Neuronal stem cell (in vitro differentiated cells): ENCODE measurements around the gene SVOPL.

Experiments used
- DNase-seq: peaks from one replicate; pipeline ENCODE4 v3.0.0-alpha.2; 2013; ENCODE audit warnings: low spot score
- H2AFZ ChIP-seq: one replicate; pipeline ENCODE4 v1.6.1; 2013; ENCODE audit warnings: mild to moderate bottlenecking, low read length, inconsistent platforms
- H2AK5ac ChIP-seq: 2 replicates; pipeline ENCODE4 v1.6.1; 2013; ENCODE audit warnings: low read depth, mild to moderate bottlenecking, inconsistent platforms, low read length, moderate library complexity, mixed read lengths
- H2BK120ac ChIP-seq: 2 replicates; pipeline ENCODE4 v1.6.1; 2013; ENCODE audit warnings: low read depth, mild to moderate bottlenecking, inconsistent platforms, low read length, moderate library complexity, mixed read lengths
- H2BK12ac ChIP-seq: one replicate; pipeline ENCODE4 v1.6.1; 2013; ENCODE audit warnings: low read length, inconsistent platforms
- H2BK15ac ChIP-seq: 2 replicates; pipeline ENCODE4 v1.6.1; 2013; ENCODE audit warnings: mild to moderate bottlenecking, low read length, inconsistent platforms, mixed read lengths
- H2BK5ac ChIP-seq: one replicate; pipeline ENCODE4 v1.6.1; 2013; ENCODE audit warnings: inconsistent platforms, mild to moderate bottlenecking, low read length, moderate library complexity
- H3K14ac ChIP-seq: one replicate; pipeline ENCODE4 v1.6.1; 2013; ENCODE audit warnings: low read length, inconsistent platforms
- H3K18ac ChIP-seq: 2 replicates; pipeline ENCODE4 v1.6.1; 2013; ENCODE audit warnings: low read length, inconsistent platforms
- H3K23ac ChIP-seq: 2 replicates; pipeline ENCODE4 v1.6.1; 2013; ENCODE audit warnings: low read depth, mild to moderate bottlenecking, mixed read lengths, low read length, inconsistent platforms; ENCODE audit not compliant: poor library complexity
- H3K27ac ChIP-seq: replicated peaks from 3 replicates; pipeline ENCODE4 v1.5.1; 2013; ENCODE audit warnings: low read length, inconsistent platforms
- H3K27me3 ChIP-seq, 3 experiments: 2 replicates each; pipeline ENCODE4 v1.6.1; 2013; ENCODE audit warnings: low read length in 3 of 3, mild to moderate bottlenecking in 2 of 3, inconsistent platforms in 1 of 3, low read depth in 1 of 3, mixed read lengths in 1 of 3, moderate library complexity in 1 of 3; ENCODE audit not compliant: control insufficient read depth in 3 of 3, insufficient read depth in 3 of 3
- H3K36me3 ChIP-seq, 2 donors: replicated peaks in 1 of 2; 2 replicates each; pipeline ENCODE4 v1.6.1; 2013; ENCODE audit warnings: low read length in 2 of 2; ENCODE audit not compliant: control insufficient read depth in 2 of 2, insufficient read depth in 2 of 2
- H3K4ac ChIP-seq: 2 replicates; pipeline ENCODE4 v1.6.1; 2013; ENCODE audit warnings: inconsistent platforms, mild to moderate bottlenecking, low read length, moderate library complexity
- H3K4me1 ChIP-seq, 2 donors: 1 replicate in 1 of 2; 2 replicates in 1 of 2; pipeline ENCODE4 v1.6.1; 2013; ENCODE audit warnings: low read length in 2 of 2, low read depth in 1 of 2; ENCODE audit not compliant: control insufficient read depth in 2 of 2, insufficient read depth in 1 of 2
- H3K4me2 ChIP-seq: one replicate; pipeline ENCODE4 v1.6.1; 2013; ENCODE audit warnings: mild to moderate bottlenecking, low read length, inconsistent platforms; ENCODE audit not compliant: insufficient read depth, poor library complexity, severe bottlenecking
- H3K4me3 ChIP-seq, 2 donors: 2 replicates each; pipeline ENCODE4 v1.5.1; 2013; ENCODE audit warnings: low read length in 2 of 2, mild to moderate bottlenecking in 2 of 2, inconsistent platforms in 1 of 2, moderate library complexity in 1 of 2
- H3K79me1 ChIP-seq: one replicate; pipeline ENCODE4 v1.6.1; 2013; ENCODE audit warnings: low read depth, mild to moderate bottlenecking, inconsistent platforms, low read length, moderate library complexity
- H3K9ac ChIP-seq: one replicate; pipeline ENCODE4 v1.6.1; 2013; ENCODE audit warnings: mild to moderate bottlenecking, low read depth, low read length, inconsistent platforms; ENCODE audit not compliant: poor library complexity
- H3K9me3 ChIP-seq, 2 donors: replicated peaks in 1 of 2; 2 replicates each; pipeline versions ENCODE3 to v1.6.1; 2013; ENCODE audit warnings: low read length in 2 of 2, mild to moderate bottlenecking in 2 of 2, inconsistent platforms in 1 of 2, low read depth in 1 of 2, mixed read lengths in 1 of 2, moderate library complexity in 1 of 2; ENCODE audit not compliant: control insufficient read depth in 2 of 2, insufficient read depth in 1 of 2
- H4K8ac ChIP-seq: one replicate; pipeline ENCODE4 v1.6.1; 2013; ENCODE audit warnings: low read depth, mild to moderate bottlenecking, inconsistent platforms, low read length, moderate library complexity
- H4K91ac ChIP-seq: one replicate; pipeline ENCODE4 v1.6.1; 2013; ENCODE audit warnings: low read length, low read depth, mild to moderate bottlenecking, inconsistent platforms; ENCODE audit not compliant: poor library complexity
- WGBS, 2 donors: extraction: QIAGEN DNeasy Blood & Tissue Kit; methylation state at CpG; one replicate each; pipeline ENCODE4 v1.1.7; 2013; ENCODE audit warnings: missing lambda C conversion rate in 2 of 2, mixed read lengths in 1 of 2; ENCODE audit not compliant: insufficient read length in 2 of 2, insufficient replicate concordance in 1 of 2; ENCODE audit errors: extremely low coverage in 2 of 2; 5-methylcytosine and 5-hydroxymethylcytosine counted together

SVOPL gene

DNA sequence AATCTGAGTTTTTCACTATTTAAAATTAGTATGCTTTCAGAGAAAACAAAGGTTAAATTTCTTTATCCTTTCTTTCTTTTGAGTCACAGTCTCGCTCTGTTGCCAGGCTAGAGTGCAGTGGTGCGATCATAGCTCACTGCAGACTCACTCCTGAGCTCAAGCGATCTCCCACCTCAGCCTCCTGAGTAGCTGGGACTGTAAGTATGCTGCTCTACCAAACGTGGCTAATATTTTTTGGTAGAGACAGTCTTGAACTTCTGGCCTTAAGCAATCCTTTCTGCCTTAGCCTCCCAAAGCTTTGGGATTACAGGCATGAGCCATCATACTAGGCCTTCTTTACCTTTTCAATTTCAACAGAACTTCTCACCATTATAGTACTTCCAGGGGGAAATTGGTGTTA, 127.4 kb downstream of the SVOPL start:
- H3K14ac ChIP-seq: no peak overlapping the region

DNA sequence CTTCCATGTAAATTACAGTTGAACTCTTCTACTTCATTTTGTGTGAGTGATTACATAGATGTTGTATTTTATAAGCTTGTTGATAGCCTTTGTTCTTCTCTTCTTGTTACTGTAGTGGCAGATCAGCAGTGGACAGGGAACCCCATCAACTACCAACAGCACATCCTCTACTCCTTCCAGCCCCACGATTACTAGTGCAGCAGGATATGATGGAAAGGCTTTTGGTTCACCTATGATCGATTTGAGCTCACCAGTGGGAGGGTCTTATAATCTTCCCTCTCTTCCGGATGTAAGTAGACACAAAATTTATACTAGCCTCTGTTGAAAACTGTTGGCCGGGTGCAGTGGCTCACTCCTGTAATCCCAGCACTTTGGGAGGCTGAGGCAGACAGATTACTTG, 130.4 kb downstream of the SVOPL start:
- Histone ChIP-seq H2BK12ac (no peak overlapping the region), H2AK5ac (no peak overlapping the region), H3K9me3 (peaks cover 3% of the 10 kb centered on the region in 2 donors), H3K4ac (no peak overlapping the region), H2BK15ac (no peak overlapping the region), H3K4me2 (no peak overlapping the region), H2AFZ (no peak overlapping the region), H3K23ac (no peak overlapping the region), H3K4me3 (no peak overlapping the region), H4K8ac (no peak overlapping the region), H2BK120ac (no peak overlapping the region), H3K36me3 (peaks cover 20 to 100% of the 10 kb centered on the region in 2 donors), H4K91ac (no peak overlapping the region), H3K27ac (no peak overlapping the region), H3K14ac (no peak overlapping the region), H3K4me1 (no peaks in the 10 kb centered on the region), H3K27me3 (no peaks in the 10 kb centered on the region), H3K18ac (no peak overlapping the region), H2BK5ac (no peak overlapping the region), H3K79me1 (peaks cover 2% of the 10 kb centered on the region), H3K9ac (no peak overlapping the region)
- DNase-seq: no peak
- WGBS, 2 donors: no CpG with 5 or more reads among the region's 4 CpGs

More for the DNA sequence above, 127.4 kb downstream of the SVOPL start:
- no peak overlapping the region for H3K4me3 ChIP-seq
- H3K4me1 ChIP-seq: no peaks in the 10 kb centered on the region
- no peak overlapping the region for H2BK12ac ChIP-seq
- H3K23ac ChIP-seq: no peak overlapping the region
- no peak overlapping the region for H2BK120ac ChIP-seq
- H3K9ac ChIP-seq: no peak overlapping the region
- DNase-seq: no peak
- H2AK5ac ChIP-seq: no peak overlapping the region
- H3K79me1 ChIP-seq: peaks cover 2% of the 10 kb centered on the region
- H4K91ac ChIP-seq: no peak overlapping the region
- H2BK5ac ChIP-seq: no peak overlapping the region
- no peak overlapping the region for H2AFZ ChIP-seq
- peaks cover 0 to 2% of the 10 kb centered on the region in 2 donors for H3K9me3 ChIP-seq
- no peaks in the 10 kb centered on the region for H3K27me3 ChIP-seq
- peaks cover 19 to 100% of the 10 kb centered on the region in 2 donors for H3K36me3 ChIP-seq
- no peak overlapping the region for H3K27ac ChIP-seq
- no CpG with 5 or more reads among the region's 4 CpGs for WGBS, 2 donors
- H3K4me2 ChIP-seq: no peak overlapping the region
- H3K4ac ChIP-seq: no peak overlapping the region
- H3K18ac ChIP-seq: no peak overlapping the region
- H2BK15ac ChIP-seq: no peak overlapping the region
- H4K8ac ChIP-seq: no peak overlapping the region

DNA sequence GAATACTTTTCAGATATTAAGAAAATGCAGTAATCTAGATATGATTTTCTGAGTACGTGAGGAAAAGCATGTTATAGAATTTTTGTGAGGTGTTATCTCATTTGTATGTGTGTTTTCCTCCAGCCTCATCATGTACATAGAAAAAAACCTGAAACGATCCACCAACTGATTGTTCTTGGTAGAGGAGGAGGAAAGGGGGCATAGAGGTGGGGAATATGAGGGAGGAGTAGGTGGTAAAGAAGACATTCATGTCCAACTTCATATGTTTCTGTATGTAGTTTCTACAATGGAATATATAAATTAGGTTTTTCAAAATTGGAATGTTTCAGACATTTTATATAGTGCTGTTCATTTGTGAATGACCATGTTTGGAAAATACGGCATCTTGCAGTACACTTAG, 131.7 kb downstream of the SVOPL start:
- H2BK15ac ChIP-seq: no peak overlapping the region
- DNase-seq: no peak
- peaks cover 16% of the 10 kb centered on the region in 2 donors for H3K9me3 ChIP-seq
- H3K18ac ChIP-seq: no peak overlapping the region
- H3K9ac ChIP-seq: no peak overlapping the region
- no peak overlapping the region for H2AFZ ChIP-seq
- H3K23ac ChIP-seq: no peak overlapping the region
- no peak overlapping the region for H4K91ac ChIP-seq
- H2BK12ac ChIP-seq: no peak overlapping the region
- H3K27me3 ChIP-seq: no peaks in the 10 kb centered on the region
- H3K27ac ChIP-seq: no peak overlapping the region
- H3K4ac ChIP-seq: no peak overlapping the region
- H3K4me2 ChIP-seq: no peak overlapping the region
- H3K36me3 ChIP-seq: peaks cover 30 to 100% of the 10 kb centered on the region in 2 donors
- no CpG with 5 or more reads among the region's 3 CpGs for WGBS, 2 donors
- no peak overlapping the region for H2BK120ac ChIP-seq
- no peak overlapping the region for H4K8ac ChIP-seq
- no peak overlapping the region for H3K14ac ChIP-seq
- H3K79me1 ChIP-seq: peaks cover 2% of the 10 kb centered on the region
- no peak overlapping the region for H2AK5ac ChIP-seq
- no peaks in the 10 kb centered on the region for H3K4me1 ChIP-seq
- no peak overlapping the region for H2BK5ac ChIP-seq
- H3K4me3 ChIP-seq: no peak overlapping the region

DNA sequence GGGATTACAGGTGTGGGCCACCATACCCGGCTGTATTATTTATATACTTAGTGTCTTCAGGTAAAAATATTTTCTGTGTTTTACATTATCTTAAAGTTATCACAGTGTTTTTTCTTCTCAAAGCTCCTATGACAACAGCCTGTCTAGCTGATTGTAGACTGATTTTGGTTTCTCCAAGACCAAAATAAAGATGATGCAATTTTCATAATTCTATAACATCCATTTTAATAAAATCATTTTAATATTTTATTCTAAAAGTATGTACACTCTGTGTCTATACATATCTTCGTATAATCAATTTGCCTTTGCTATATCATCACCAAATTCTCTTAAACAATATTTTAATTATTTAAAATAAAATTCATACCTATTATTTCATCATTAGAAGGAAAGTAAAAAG, 132.5 kb downstream of the SVOPL start:
- H3K23ac ChIP-seq: no peak overlapping the region
- no peak overlapping the region for H4K8ac ChIP-seq
- WGBS, 2 donors: 100% methylated on average over 1 of the region's 2 CpGs; no CpG with 5 or more reads in 1 of the 2 donors
- no peak overlapping the region for H2BK5ac ChIP-seq
- no peak overlapping the region for H3K18ac ChIP-seq
- H3K4me1 ChIP-seq: no peaks in the 10 kb centered on the region
- no peak overlapping the region for H3K9ac ChIP-seq
- no peak overlapping the region for H3K4me2 ChIP-seq
- H2BK15ac ChIP-seq: no peak overlapping the region
- no peak for DNase-seq
- H3K27ac ChIP-seq: no peak overlapping the region
- H4K91ac ChIP-seq: no peak overlapping the region
- no peaks in the 10 kb centered on the region for H3K27me3 ChIP-seq
- H2BK12ac ChIP-seq: no peak overlapping the region
- H3K36me3 ChIP-seq: peaks cover 38 to 100% of the 10 kb centered on the region in 2 donors
- H3K4me3 ChIP-seq: no peak overlapping the region
- no peak overlapping the region for H2AK5ac ChIP-seq
- H3K4ac ChIP-seq: no peak overlapping the region
- H3K79me1 ChIP-seq: peaks cover 2% of the 10 kb centered on the region
- no peak overlapping the region for H2AFZ ChIP-seq
- no peak overlapping the region for H2BK120ac ChIP-seq
- no peak overlapping the region for H3K14ac ChIP-seq
- H3K9me3 ChIP-seq: peaks cover 24% of the 10 kb centered on the region in 2 donors
